Neuronal stem cell (in vitro differentiated cells): Measurements from ENCODE around the gene DIAPH2.

ENCODE experiments used
- DNase-seq: peaks from one replicate; pipeline ENCODE4 v3.0.0-alpha.2; 2013; ENCODE audit warnings: low spot score
- H2AFZ ChIP-seq: one replicate; pipeline ENCODE4 v1.6.1; 2013; ENCODE audit warnings: mild to moderate bottlenecking, low read length, inconsistent platforms
- H2AK5ac ChIP-seq: 2 replicates; pipeline ENCODE4 v1.6.1; 2013; ENCODE audit warnings: low read depth, mild to moderate bottlenecking, inconsistent platforms, low read length, moderate library complexity, mixed read lengths
- H2BK120ac ChIP-seq: 2 replicates; pipeline ENCODE4 v1.6.1; 2013; ENCODE audit warnings: low read depth, mild to moderate bottlenecking, inconsistent platforms, low read length, moderate library complexity, mixed read lengths
- H2BK12ac ChIP-seq: one replicate; pipeline ENCODE4 v1.6.1; 2013; ENCODE audit warnings: low read length, inconsistent platforms
- H2BK15ac ChIP-seq: 2 replicates; pipeline ENCODE4 v1.6.1; 2013; ENCODE audit warnings: mild to moderate bottlenecking, low read length, inconsistent platforms, mixed read lengths
- H2BK5ac ChIP-seq: one replicate; pipeline ENCODE4 v1.6.1; 2013; ENCODE audit warnings: inconsistent platforms, mild to moderate bottlenecking, low read length, moderate library complexity
- H3K14ac ChIP-seq: one replicate; pipeline ENCODE4 v1.6.1; 2013; ENCODE audit warnings: low read length, inconsistent platforms
- H3K18ac ChIP-seq: 2 replicates; pipeline ENCODE4 v1.6.1; 2013; ENCODE audit warnings: low read length, inconsistent platforms
- H3K23ac ChIP-seq: 2 replicates; pipeline ENCODE4 v1.6.1; 2013; ENCODE audit warnings: low read depth, mild to moderate bottlenecking, mixed read lengths, low read length, inconsistent platforms; ENCODE audit not compliant: poor library complexity
- H3K27ac ChIP-seq: replicated peaks from 3 replicates; pipeline ENCODE4 v1.5.1; 2013; ENCODE audit warnings: low read length, inconsistent platforms
- H3K27me3 ChIP-seq, 3 experiments: 2 replicates each; pipeline ENCODE4 v1.6.1; 2013; ENCODE audit warnings: low read length in 3 of 3, mild to moderate bottlenecking in 2 of 3, inconsistent platforms in 1 of 3, low read depth in 1 of 3, mixed read lengths in 1 of 3, moderate library complexity in 1 of 3; ENCODE audit not compliant: control insufficient read depth in 3 of 3, insufficient read depth in 3 of 3
- H3K36me3 ChIP-seq, 2 donors: replicated peaks in 1 of 2; 2 replicates each; pipeline ENCODE4 v1.6.1; 2013; ENCODE audit warnings: low read length in 2 of 2; ENCODE audit not compliant: control insufficient read depth in 2 of 2, insufficient read depth in 2 of 2
- H3K4ac ChIP-seq: 2 replicates; pipeline ENCODE4 v1.6.1; 2013; ENCODE audit warnings: inconsistent platforms, mild to moderate bottlenecking, low read length, moderate library complexity
- H3K4me1 ChIP-seq, 2 donors: 1 replicate in 1 of 2; 2 replicates in 1 of 2; pipeline ENCODE4 v1.6.1; 2013; ENCODE audit warnings: low read length in 2 of 2, low read depth in 1 of 2; ENCODE audit not compliant: control insufficient read depth in 2 of 2, insufficient read depth in 1 of 2
- H3K4me2 ChIP-seq: one replicate; pipeline ENCODE4 v1.6.1; 2013; ENCODE audit warnings: mild to moderate bottlenecking, low read length, inconsistent platforms; ENCODE audit not compliant: insufficient read depth, poor library complexity, severe bottlenecking
- H3K4me3 ChIP-seq, 2 donors: 2 replicates each; pipeline ENCODE4 v1.5.1; 2013; ENCODE audit warnings: low read length in 2 of 2, mild to moderate bottlenecking in 2 of 2, inconsistent platforms in 1 of 2, moderate library complexity in 1 of 2
- H3K79me1 ChIP-seq: one replicate; pipeline ENCODE4 v1.6.1; 2013; ENCODE audit warnings: low read depth, mild to moderate bottlenecking, inconsistent platforms, low read length, moderate library complexity
- H3K9ac ChIP-seq: one replicate; pipeline ENCODE4 v1.6.1; 2013; ENCODE audit warnings: mild to moderate bottlenecking, low read depth, low read length, inconsistent platforms; ENCODE audit not compliant: poor library complexity
- H3K9me3 ChIP-seq, 2 donors: replicated peaks in 1 of 2; 2 replicates each; pipeline versions ENCODE3 to v1.6.1; 2013; ENCODE audit warnings: low read length in 2 of 2, mild to moderate bottlenecking in 2 of 2, inconsistent platforms in 1 of 2, low read depth in 1 of 2, mixed read lengths in 1 of 2, moderate library complexity in 1 of 2; ENCODE audit not compliant: control insufficient read depth in 2 of 2, insufficient read depth in 1 of 2
- H4K8ac ChIP-seq: one replicate; pipeline ENCODE4 v1.6.1; 2013; ENCODE audit warnings: low read depth, mild to moderate bottlenecking, inconsistent platforms, low read length, moderate library complexity
- H4K91ac ChIP-seq: one replicate; pipeline ENCODE4 v1.6.1; 2013; ENCODE audit warnings: low read length, low read depth, mild to moderate bottlenecking, inconsistent platforms; ENCODE audit not compliant: poor library complexity
- whole genome bisulfite sequencing, 2 donors: extraction: QIAGEN DNeasy Blood & Tissue Kit; methylation state at CpG; one replicate each; pipeline ENCODE4 v1.1.7; 2013; ENCODE audit warnings: missing lambda C conversion rate in 2 of 2, mixed read lengths in 1 of 2; ENCODE audit not compliant: insufficient read length in 2 of 2, insufficient replicate concordance in 1 of 2; ENCODE audit errors: extremely low coverage in 2 of 2; 5-methylcytosine and 5-hydroxymethylcytosine counted together

DIAPH2 gene

GRCh38 chrX:97211070-97211469 is 526.4 kb downstream of the DIAPH2 start:
- no peak overlapping the region for H4K91ac ChIP-seq
- no peak overlapping the region for H2AFZ ChIP-seq
- no peak overlapping the region for H2BK15ac ChIP-seq
- H2BK12ac ChIP-seq: no peak overlapping the region
- H3K23ac ChIP-seq: no peak overlapping the region
- no peaks in the 10 kb centered on the region for H3K79me1 ChIP-seq
- no peak overlapping the region for H2AK5ac ChIP-seq
- H4K8ac ChIP-seq: no peak overlapping the region
- no peaks in the 10 kb centered on the region for H3K9me3 ChIP-seq
- H2BK120ac ChIP-seq: no peak overlapping the region
- no peaks in the 10 kb centered on the region for H3K27me3 ChIP-seq
- no peak overlapping the region for H3K9ac ChIP-seq
- no peak for DNase-seq
- H2BK5ac ChIP-seq: no peak overlapping the region
- WGBS, 2 donors: no CpG with 5 or more reads among the region's 1 CpG
- no peak overlapping the region for H3K4me3 ChIP-seq
- H3K4ac ChIP-seq: no peak overlapping the region
- no peak overlapping the region for H3K4me2 ChIP-seq
- H3K18ac ChIP-seq: no peak overlapping the region
- no peak overlapping the region for H3K14ac ChIP-seq
- H3K27ac ChIP-seq: no peak overlapping the region
- no peaks in the 10 kb centered on the region for H3K4me1 ChIP-seq
- H3K36me3 ChIP-seq: no peaks in the 10 kb centered on the region

GRCh38 chrX:97215186-97215585 is 530.5 kb downstream of the DIAPH2 start:
- H3K18ac ChIP-seq: no peak overlapping the region
- H3K79me1 ChIP-seq: no peaks in the 10 kb centered on the region
- no peak overlapping the region for H3K4me2 ChIP-seq
- H3K9ac ChIP-seq: no peak overlapping the region
- H3K23ac ChIP-seq: no peak overlapping the region
- H3K4me1 ChIP-seq: no peaks in the 10 kb centered on the region
- no peaks in the 10 kb centered on the region for H3K9me3 ChIP-seq
- H3K27me3 ChIP-seq: no peaks in the 10 kb centered on the region
- H2BK5ac ChIP-seq: no peak overlapping the region
- no peak overlapping the region for H3K27ac ChIP-seq
- H3K4me3 ChIP-seq: no peak overlapping the region
- no peak overlapping the region for H2AK5ac ChIP-seq
- no peak overlapping the region for H4K8ac ChIP-seq
- no peak overlapping the region for H4K91ac ChIP-seq
- no CpG with 5 or more reads among the region's 1 CpG for WGBS, 2 donors
- H3K36me3 ChIP-seq: no peaks in the 10 kb centered on the region
- no peak overlapping the region for H2BK120ac ChIP-seq
- H2BK15ac ChIP-seq: no peak overlapping the region
- no peak overlapping the region for H2BK12ac ChIP-seq
- no peak for DNase-seq
- no peak overlapping the region for H3K4ac ChIP-seq
- no peak overlapping the region for H3K14ac ChIP-seq
- no peak overlapping the region for H2AFZ ChIP-seq

- no peak overlapping the region for H3K27ac ChIP-seq
- H2BK15ac ChIP-seq: no peak overlapping the region
- H3K9me3 ChIP-seq: no peaks in the 10 kb centered on the region
- no peaks in the 10 kb centered on the region for H3K27me3 ChIP-seq
- H2AK5ac ChIP-seq: no peak overlapping the region
- no peak overlapping the region for H2BK120ac ChIP-seq
- no peak overlapping the region for H3K4me3 ChIP-seq
- H2AFZ ChIP-seq: no peak overlapping the region
- no peak overlapping the region for H3K23ac ChIP-seq
- H3K4me1 ChIP-seq: no peaks in the 10 kb centered on the region
- WGBS, 2 donors: no CpG with 5 or more reads among the region's 1 CpG
- H2BK12ac ChIP-seq: no peak overlapping the region
- H3K9ac ChIP-seq: no peak overlapping the region
- DNase-seq: no peak
- H2BK5ac ChIP-seq: no peak overlapping the region
- no peak overlapping the region for H3K14ac ChIP-seq
- no peak overlapping the region for H3K4ac ChIP-seq
- no peaks in the 10 kb centered on the region for H3K79me1 ChIP-seq
- H3K4me2 ChIP-seq: no peak overlapping the region
- H4K8ac ChIP-seq: no peak overlapping the region
- no peak overlapping the region for H3K18ac ChIP-seq
- no peak overlapping the region for H4K91ac ChIP-seq
- no peaks in the 10 kb centered on the region for H3K36me3 ChIP-seq
Measured at GRCh38 chrX:97224148-97224547, 539.5 kb downstream of the DIAPH2 start.

- H2BK12ac ChIP-seq: no peak overlapping the region
- no peaks in the 10 kb centered on the region for H3K4me1 ChIP-seq
- no peak overlapping the region for H2BK15ac ChIP-seq
- H3K27ac ChIP-seq: no peak overlapping the region
- H3K14ac ChIP-seq: no peak overlapping the region
- H3K27me3 ChIP-seq: no peaks in the 10 kb centered on the region
- H4K91ac ChIP-seq: no peak overlapping the region
- no peak overlapping the region for H3K4me2 ChIP-seq
- H2BK5ac ChIP-seq: no peak overlapping the region
- no peak overlapping the region for H4K8ac ChIP-seq
- no peaks in the 10 kb centered on the region for H3K9me3 ChIP-seq
- no peaks in the 10 kb centered on the region for H3K36me3 ChIP-seq
- no peak overlapping the region for H3K4me3 ChIP-seq
- H3K23ac ChIP-seq: no peak overlapping the region
- H3K79me1 ChIP-seq: no peaks in the 10 kb centered on the region
- no peak for DNase-seq
- no peak overlapping the region for H3K9ac ChIP-seq
- H2AFZ ChIP-seq: no peak overlapping the region
- no peak overlapping the region for H2AK5ac ChIP-seq
- no peak overlapping the region for H2BK120ac ChIP-seq
- no peak overlapping the region for H3K18ac ChIP-seq
- H3K4ac ChIP-seq: no peak overlapping the region
Measured at GRCh38 chrX:97229318-97229717, 544.7 kb downstream of the DIAPH2 start.
